ENCODE results near the gene SLC28A1.
"Not testable (repeated sequence)": the region's sequence is repeated elsewhere in the genome, so short reads cannot be mapped to it uniquely, and the experiment has no call there.

Gene SLC28A1

GRCh38 chr15:84976746-84977345, 92.4 kb downstream of the SLC28A1 start:
- DNase-seq: no peak

GRCh38 chr15:84979651-84980050, 95.2 kb downstream of the SLC28A1 start:
- no peak for DNase-seq

- peak; percentile 55 for DNase-seq
These were observed 96.0 kb downstream of the SLC28A1 start for GRCh38 chr15:84980196-84981053.

- peak; percentile 70 for DNase-seq
These were observed 96.7 kb downstream of the SLC28A1 start for GRCh38 chr15:84981054-84981710.

GRCh38 chr15:84981711-84982300, 97.3 kb downstream of the SLC28A1 start, which contains the start of gene PDE8A:
Gene PDE8A, plus strand, starts transcription at chr15:84981856. Its CDS starts 307 bp downstream, at chr15:84982163.
- DNase-seq: no peak

GRCh38 chr15:84982301-84982920, 97.9 kb downstream of the SLC28A1 start:
- DNase-seq: no peak

GRCh38 chr15:84983294-84983693, 98.8 kb downstream of the SLC28A1 start:
- no peak for DNase-seq

GRCh38 chr15:84983711-84984110, 99.2 kb downstream of the SLC28A1 start:
- no peak for DNase-seq

- no peak for DNase-seq
These were observed 100.7 kb downstream of the SLC28A1 start for GRCh38 chr15:84985158-84985557.

GRCh38 chr15:84987351-84987750, 102.9 kb downstream of the SLC28A1 start:
- not testable (repeated sequence) for DNase-seq

GRCh38 chr15:84987949-84988624, 103.6 kb downstream of the SLC28A1 start:
- no peak for DNase-seq

- DNase-seq: no peak
These were observed 104.6 kb downstream of the SLC28A1 start for GRCh38 chr15:84988909-84989644.

GRCh38 chr15:84990507-84990906, 106.0 kb downstream of the SLC28A1 start:
- DNase-seq: no peak

- no peak for DNase-seq
These were observed 106.7 kb downstream of the SLC28A1 start for GRCh38 chr15:84991014-84991712.

- DNase-seq: no peak
These were observed 107.9 kb downstream of the SLC28A1 start for GRCh38 chr15:84992157-84992944.

Data from NCI-H2081 treated with DMSO at 0.1 percent for 48 hours (cell line).